PC-3 (cell line): Measurements from ENCODE around the gene MPDZ. TPM values are rescaled to one million over a fixed set of nuclear protein-coding genes. Genes with fewer than 3 reads are reported as not detected.

Source experiments
- ATAC-seq: fragments of 200-7000 bp; cut with Tn5 transposase; 2 replicates; pipeline ENCODE4 v1.9.1; 2020; ENCODE audit warnings: mild to moderate bottlenecking, moderate library complexity
- BruUV-seq: library from RNA; stranded (reverse); fragments of 400-500 nt; replicated peaks from 2 replicates; lab custom pipeline; 2021; lab: Mats Ljungman, UMichigan
- CTCF ChIA-PET: fragments of 300-600 bp; sonication (Branson Sonifier 250); formaldehyde crosslinking; loops from one replicate; lab custom pipeline; 2022; ENCODE audit warnings: antibody characterized with exemption; lab: Charles Lee
- POLR2A ChIA-PET: fragments of 300-600 bp; sonication (Branson Sonifier 250); formaldehyde crosslinking; loops from one replicate; lab custom pipeline; 2022; ENCODE audit warnings: antibody characterized with exemption; ENCODE audit not compliant: unreplicated experiment; lab: Charles Lee
- DNase-seq: peaks from one replicate; pipeline ENCODE4 v3.0.0-alpha.2; 2015
- H2AFZ ChIP-seq: fragments of 300-600 bp; sonication (generic); 2 replicates; pipeline ENCODE4 v1.6.0; 2016; ENCODE audit warnings: antibody characterized with exemption, low read length
- H3F3A ChIP-seq: fragments of 300-600 bp; sonication (generic); one replicate; pipeline ENCODE4 v1.6.0; 2017; ENCODE audit warnings: antibody characterized with exemption, low read length, control low read depth, mild to moderate bottlenecking; ENCODE audit not compliant: unreplicated experiment
- H3K27ac ChIP-seq: fragments of 300-600 bp; sonication (generic); 2 replicates; pipeline ENCODE4 v1.5.1; 2016; ENCODE audit warnings: mild to moderate bottlenecking, low read length
- H3K27me3 ChIP-seq: fragments of 300-600 bp; sonication (generic); 2 replicates; pipeline ENCODE4 v1.6.1; 2016; ENCODE audit warnings: low read length, mixed read lengths
- H3K36me3 ChIP-seq: fragments of 300-600 bp; sonication (generic); 2 replicates; pipeline ENCODE4 v1.6.1; 2016; ENCODE audit warnings: low read depth, mixed run types, low read length, mixed read lengths
- H3K4me1 ChIP-seq: fragments of 300-600 bp; sonication (generic); 2 replicates; pipeline ENCODE4 v1.5.1; 2016; ENCODE audit warnings: low read length; ENCODE audit not compliant: insufficient read depth
- H3K4me2 ChIP-seq: fragments of 300-600 bp; sonication (generic); 2 replicates; pipeline ENCODE4 v1.6.0; 2016; ENCODE audit warnings: low read length
- H3K4me3 ChIP-seq: fragments of 300-600 bp; sonication (generic); 2 replicates; pipeline ENCODE4 v1.5.1; 2016; ENCODE audit warnings: mild to moderate bottlenecking, low read length, mixed read lengths
- H3K79me2 ChIP-seq: fragments of 300-600 bp; sonication (generic); 2 replicates; pipeline ENCODE4 v1.6.1; 2017; ENCODE audit warnings: low read length, mixed read lengths
- H3K9ac ChIP-seq: fragments of 300-600 bp; sonication (generic); 2 replicates; pipeline ENCODE4 v1.6.0; 2016; ENCODE audit warnings: mild to moderate bottlenecking, low read length
- H3K9me2 ChIP-seq: fragments of 300-600 bp; sonication (generic); replicated peaks from 2 replicates; pipeline ENCODE4 v1.6.1; 2016; ENCODE audit warnings: mixed run types, low read length, mixed read lengths
- H3K9me3 ChIP-seq: fragments of 300-600 bp; sonication (generic); 2 replicates; pipeline ENCODE4 v1.6.1; 2016; ENCODE audit warnings: low read length, mixed read lengths
- H4K20me1 ChIP-seq: fragments of 300-600 bp; sonication (generic); 2 replicates; pipeline ENCODE4 v1.6.1; 2016; ENCODE audit warnings: low read length, mixed read lengths
- CTCF ChIP-seq: fragments of 300-600 bp; sonication (generic); conservative IDR thresholded peaks from 2 replicates; pipeline ENCODE4 v1.5.1; 2017; ENCODE audit warnings: antibody characterized with exemption, low read depth, mild to moderate bottlenecking, low read length
- EZH2 ChIP-seq: fragments of 300-600 bp; sonication (generic); IDR thresholded peaks from one replicate; pipeline ENCODE4 v1.6.1; 2017; ENCODE audit warnings: antibody characterized with exemption, mild to moderate bottlenecking, low read length; ENCODE audit not compliant: unreplicated experiment
- EZH2phosphoT487 ChIP-seq: fragments of 300-600 bp; sonication (generic); IDR thresholded peaks from 2 replicates; pipeline ENCODE4 v1.6.1; 2018; ENCODE audit warnings: mild to moderate bottlenecking, antibody characterized with exemption, low read length, borderline replicate concordance
- intact Hi-C: fragments of 100-400 bp; cut with micrococcal nuclease; formaldehyde crosslinking; loops from 2 replicates; pipeline ENCODE4 v1.9.0; 2023
- total RNA-seq: library from RNA; depleted of rRNA; stranded (reverse); fragments of >200 nt; gene quantifications from 2 replicates; pipeline ENCODE4 v1.2.3, GENCODE V29; 2014

Gene MPDZ
- total RNA-seq, 1 experiment from 2014 or later, result 6.1 TPM

GRCh38 chr9:13205824-13206223, 73.7 kb downstream of the MPDZ start:
- POLR2A ChIA-PET, result no interaction called here
- Histone ChIP-seq H3K9me3 (no peaks in the 10 kb centered on the region), H3F3A (no peaks in the 10 kb centered on the region), H3K27me3 (no peaks in the 10 kb centered on the region), H4K20me1 (no peaks in the 10 kb centered on the region), H3K4me3 (no peak overlapping the region), H2AFZ (no peak overlapping the region), H3K79me2 (no peaks in the 10 kb centered on the region), H3K4me2 (no peak overlapping the region), H3K4me1 (no peaks in the 10 kb centered on the region), H3K36me3 (no peaks in the 10 kb centered on the region), H3K9me2 (no peaks in the 10 kb centered on the region), H3K9ac (no peak overlapping the region), H3K27ac (no peak overlapping the region)
- intact Hi-C loops, result no loop called here
- no peak for DNase-seq
- no peak for TF ChIP-seq EZH2phosphoT487
- TF ChIP-seq CTCF, result no peak
- TF ChIP-seq EZH2, result no peak
- CTCF ChIA-PET, result no interaction called here
- no peak for ATAC-seq
- no TSS peak for BruUV-seq

- ATAC-seq, result no peak
- Histone ChIP-seq H3K4me1 (peaks cover 5% of the 10 kb centered on the region; the same call in 1 of the 2 replicates), H3K4me3 (no peak overlapping the region), H3K79me2 (no peaks in the 10 kb centered on the region), H3K27me3 (no peaks in the 10 kb centered on the region), H3K9me3 (no peaks in the 10 kb centered on the region), H3K36me3 (no peaks in the 10 kb centered on the region), H3K9me2 (no peaks in the 10 kb centered on the region), H2AFZ (no peak overlapping the region), H3K4me2 (no peak overlapping the region), H3F3A (no peaks in the 10 kb centered on the region), H3K9ac (no peak overlapping the region), H4K20me1 (no peaks in the 10 kb centered on the region), H3K27ac (no peak overlapping the region)
- TF ChIP-seq EZH2phosphoT487 (no peak), EZH2 (no peak), CTCF (no peak)
- DNase-seq, result no peak
- no TSS peak for BruUV-seq
- ChIA-PET CTCF (interaction anchor here (0.6 kb wide), 1 partner anchor 238 kb away, joined by 3 read pairs; no protein-coding TSS in a partner anchor), POLR2A (interaction anchor here (0.6 kb wide), 1 partner anchor 661 kb away, joined by 6 read pairs; no protein-coding TSS in a partner anchor)
- intact Hi-C loops, result no loop called here
Observed at GRCh38 chr9:13190040-13190439, 89.5 kb downstream of the MPDZ start.

GRCh38 chr9:13189362-13189761, 90.1 kb downstream of the MPDZ start:
- Histone ChIP-seq H3K9me2 (no peaks in the 10 kb centered on the region), H3K4me1 (peaks cover 5% of the 10 kb centered on the region; the same call in 1 of the 2 replicates), H3K4me2 (no peak overlapping the region), H3K36me3 (no peaks in the 10 kb centered on the region), H3K4me3 (no peak overlapping the region), H3K9ac (no peak overlapping the region), H4K20me1 (no peaks in the 10 kb centered on the region), H2AFZ (no peak overlapping the region), H3F3A (no peaks in the 10 kb centered on the region), H3K27me3 (no peaks in the 10 kb centered on the region), H3K9me3 (no peaks in the 10 kb centered on the region), H3K79me2 (no peaks in the 10 kb centered on the region), H3K27ac (no peak overlapping the region)
- POLR2A ChIA-PET, result no interaction called here
- TF ChIP-seq EZH2phosphoT487, result no peak
- TF ChIP-seq CTCF, result no peak
- no peak for TF ChIP-seq EZH2
- CTCF ChIA-PET, result interaction anchor here (0.6 kb wide), 1 partner anchor 238 kb away, joined by 3 read pairs; no protein-coding TSS in a partner anchor
- intact Hi-C loops, result loop anchor here (10.0 kb wide), 1 partner anchor 55 kb away; no protein-coding TSS in a partner anchor
- no TSS peak for BruUV-seq
- ATAC-seq, result no peak; the same call in 1 of the 2 replicates
- DNase-seq, result no peak
